CD4-positive, alpha-beta memory T cell (primary cell): ENCODE results near the gene FOXA3. TPM values are rescaled to one million over a fixed set of nuclear protein-coding genes. Genes with fewer than 3 reads are reported as not detected.
"Not testable (repeated sequence)": the region's sequence is repeated elsewhere in the genome, so short reads cannot be mapped to it uniquely, and the experiment has no call there.

ENCODE experiments used
- CTCF ChIA-PET: fragments of 350-600 bp; sonication (Branson Sonifier 250); formaldehyde crosslinking; loops from one replicate; lab custom pipeline; 2021; ENCODE audit warnings: inconsistent platforms; ENCODE audit not compliant: partially characterized antibody; lab: Charles Lee
- POLR2A ChIA-PET: fragments of 350-600 bp; sonication (Branson Sonifier 250); formaldehyde crosslinking; loops from one replicate; lab custom pipeline; 2021; ENCODE audit not compliant: partially characterized antibody; lab: Charles Lee
- DNase-seq, 5 donors: peaks; one replicate each; pipeline versions ENCODE4 v3.0.0 to v3.0.0-alpha.2; 2020 to 2022; ENCODE audit warnings: mixed read lengths in 1 of 5
- H3K27ac ChIP-seq: one replicate; pipeline ENCODE4 v1.7.0; 2013; ENCODE audit warnings: low read depth, low read length
- H3K27me3 ChIP-seq: 2 replicates; pipeline ENCODE4 v1.7.0; 2013; ENCODE audit warnings: mild to moderate bottlenecking, low read length, moderate library complexity; ENCODE audit not compliant: insufficient read depth
- H3K36me3 ChIP-seq: 2 replicates; pipeline ENCODE4 v1.7.0; 2013; ENCODE audit warnings: mild to moderate bottlenecking, low read length, moderate library complexity; ENCODE audit not compliant: insufficient read depth
- H3K4me1 ChIP-seq: 2 replicates; pipeline ENCODE4 v1.7.0; 2013; ENCODE audit warnings: mild to moderate bottlenecking, low read length, moderate library complexity; ENCODE audit not compliant: insufficient read depth
- H3K4me3 ChIP-seq, 2 donors: one replicate each; pipeline ENCODE4 v1.7.0; 2013; ENCODE audit warnings: low read length in 2 of 2, mild to moderate bottlenecking in 1 of 2
- H3K9me3 ChIP-seq, 2 donors: one replicate each; pipeline ENCODE4 v1.7.0; 2013; ENCODE audit warnings: low read length in 2 of 2, control low read depth in 1 of 2; ENCODE audit not compliant: control insufficient read depth in 1 of 2
- H3K27ac Mint-ChIP-seq, 7 donors: one replicate each; pipeline ENCODE4 v1.8.0; 2020 to 2021; ENCODE audit warnings: mixed read lengths in 7 of 7, mild to moderate bottlenecking in 6 of 7, inconsistent platforms in 3 of 7, moderate library complexity in 3 of 7
- H3K27me3 Mint-ChIP-seq, 2 donors: one replicate each; pipeline ENCODE4 v1.8.0; 2020 to 2021; ENCODE audit warnings: mixed read lengths in 2 of 2
- H3K36me3 Mint-ChIP-seq, 2 donors: one replicate each; pipeline ENCODE4 v1.8.0; 2020 to 2021; ENCODE audit warnings: mixed read lengths in 2 of 2, inconsistent platforms in 1 of 2, mild to moderate bottlenecking in 1 of 2
- H3K4me1 Mint-ChIP-seq, 4 donors: one replicate each; pipeline ENCODE4 v1.8.0; 2020 to 2021; ENCODE audit warnings: mixed read lengths in 4 of 4, mild to moderate bottlenecking in 1 of 4
- H3K4me3 Mint-ChIP-seq, 8 donors: one replicate each; pipeline ENCODE4 v1.8.0; 2020 to 2021; ENCODE audit warnings: mixed read lengths in 8 of 8, mild to moderate bottlenecking in 7 of 8, moderate library complexity in 6 of 8, inconsistent platforms in 3 of 8
- H3K9me3 Mint-ChIP-seq, 8 donors: one replicate each; pipeline ENCODE4 v1.8.0; 2020 to 2021; ENCODE audit warnings: mixed read lengths in 8 of 8, mild to moderate bottlenecking in 5 of 8, inconsistent platforms in 3 of 8, moderate library complexity in 1 of 8
- intact Hi-C: fragments of 100-400 bp; cut with micrococcal nuclease; formaldehyde crosslinking; loops from one replicate; pipeline ENCODE4 v1.15.1; 2023
- polyA plus RNA-seq, 2 donors: library from polyadenylated mRNA; unstranded; fragments of 300-500 nt; fragmentation: Illumina TruSeq; gene quantifications; one replicate each; pipeline ENCODE4 v1.2.3, GENCODE V29; 2021
- total RNA-seq, 2 experiments: library from RNA; stranded (reverse); gene quantifications; one replicate each; pipeline ENCODE4 v1.2.3, GENCODE V29; 2021

FOXA3 gene
- total and polyA plus RNA-seq, 4 experiments from 2014 or later: not detected

DNA sequence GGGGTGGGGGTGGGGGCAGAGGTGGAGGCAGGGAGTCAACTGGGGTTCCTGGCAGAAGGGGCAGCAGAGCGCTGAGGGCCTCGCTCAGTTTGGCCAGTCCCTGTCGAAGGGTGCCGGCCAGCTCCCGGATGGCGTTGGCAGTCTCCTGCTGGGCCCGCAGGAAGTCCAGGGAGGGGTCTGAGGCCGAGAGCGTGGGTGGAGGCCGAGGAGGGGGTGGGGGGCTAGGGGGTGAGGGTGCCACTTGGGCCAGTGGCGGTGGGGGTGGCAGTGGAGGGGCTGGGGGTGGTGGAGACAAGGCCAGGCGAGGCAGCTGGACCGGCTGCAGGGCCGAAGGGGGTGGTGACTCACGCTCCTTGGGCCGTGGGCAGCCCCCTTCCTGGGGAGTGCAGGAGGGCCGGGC lies 26.8 kb downstream of the FOXA3 start:
- Mint-ChIP-seq H3K27ac (no peak overlapping the region), H3K36me3 (peaks cover 8 to 23% of the 10 kb centered on the region in 2 donors), H3K4me3 (no peak overlapping the region), H3K4me1 (peaks cover 5 to 19% (median 10%) of the 10 kb centered on the region in 4 donors), H3K9me3 (no peaks in the 10 kb centered on the region), H3K27me3 (no peaks in the 10 kb centered on the region)
- peaks cover 7% of the 10 kb centered on the region for H3K4me1 ChIP-seq
- no peaks in the 10 kb centered on the region for H3K9me3 ChIP-seq
- CTCF ChIA-PET: no interaction called here
- intact Hi-C loops: no loop called here
- H3K36me3 ChIP-seq: no peaks in the 10 kb centered on the region
- DNase-seq: no peak
- H3K27me3 ChIP-seq: no peaks in the 10 kb centered on the region
- POLR2A ChIA-PET: interaction anchor here (1.8 kb wide), 1 partner anchor 12 kb away, joined by 8 read pairs; the partner anchor contains the start of gene MYPOP
- H3K4me3 ChIP-seq: no peak overlapping the region
- H3K27ac ChIP-seq: no peak overlapping the region

DNA sequence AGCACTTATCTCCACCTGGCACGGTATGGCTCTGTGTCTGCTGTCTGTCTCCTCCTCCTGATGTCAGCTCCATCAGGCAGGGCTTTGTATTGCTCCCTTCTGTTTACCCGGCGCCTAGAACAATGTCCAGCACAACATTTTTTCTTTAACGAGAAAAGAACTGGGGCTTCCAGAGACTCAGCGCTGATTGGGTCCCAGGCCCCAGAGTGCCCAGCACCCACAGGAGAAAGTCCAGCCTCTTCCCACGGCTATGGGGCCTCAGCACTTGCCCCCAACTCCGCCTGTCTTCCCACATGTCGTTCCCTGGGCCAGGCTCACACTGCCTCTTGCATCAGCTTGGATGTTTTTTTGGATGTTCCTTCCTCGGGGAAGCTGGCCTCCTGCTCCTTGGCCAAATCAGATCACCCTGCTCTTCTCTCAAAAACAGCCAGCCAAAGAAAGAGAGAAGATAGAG lies 31.4 kb downstream of the FOXA3 start:
- Histone ChIP-seq H3K36me3 (peaks cover 8% of the 10 kb centered on the region), H3K4me3 (no peak overlapping the region), H3K9me3 (no peaks in the 10 kb centered on the region), H3K27ac (no peak overlapping the region), H3K27me3 (no peaks in the 10 kb centered on the region), H3K4me1 (peaks cover 2% of the 10 kb centered on the region)
- peaks cover 17 to 27% of the 10 kb centered on the region in 2 donors for H3K36me3 Mint-ChIP-seq
- H3K9me3 Mint-ChIP-seq: no peaks in the 10 kb centered on the region
- H3K4me1 Mint-ChIP-seq: peaks cover 4 to 13% (median 8%) of the 10 kb centered on the region in 4 donors
- H3K27me3 Mint-ChIP-seq: no peaks in the 10 kb centered on the region
- intact Hi-C loops: no loop called here
- ChIA-PET POLR2A (interaction anchor here (1.7 kb wide), 1 partner anchor 10 kb away, joined by 3 read pairs; the partner anchor contains the start of gene IRF2BP1), CTCF (interaction anchor here (1.6 kb wide), 1 partner anchor 13 kb away, joined by 4 read pairs; no protein-coding TSS in a partner anchor)
- no peak overlapping the region for H3K4me3 Mint-ChIP-seq
- H3K27ac Mint-ChIP-seq: peak overlapping the region in 2 of 7 donors; percentile 64 to 79
- no peak for DNase-seq

DNA sequence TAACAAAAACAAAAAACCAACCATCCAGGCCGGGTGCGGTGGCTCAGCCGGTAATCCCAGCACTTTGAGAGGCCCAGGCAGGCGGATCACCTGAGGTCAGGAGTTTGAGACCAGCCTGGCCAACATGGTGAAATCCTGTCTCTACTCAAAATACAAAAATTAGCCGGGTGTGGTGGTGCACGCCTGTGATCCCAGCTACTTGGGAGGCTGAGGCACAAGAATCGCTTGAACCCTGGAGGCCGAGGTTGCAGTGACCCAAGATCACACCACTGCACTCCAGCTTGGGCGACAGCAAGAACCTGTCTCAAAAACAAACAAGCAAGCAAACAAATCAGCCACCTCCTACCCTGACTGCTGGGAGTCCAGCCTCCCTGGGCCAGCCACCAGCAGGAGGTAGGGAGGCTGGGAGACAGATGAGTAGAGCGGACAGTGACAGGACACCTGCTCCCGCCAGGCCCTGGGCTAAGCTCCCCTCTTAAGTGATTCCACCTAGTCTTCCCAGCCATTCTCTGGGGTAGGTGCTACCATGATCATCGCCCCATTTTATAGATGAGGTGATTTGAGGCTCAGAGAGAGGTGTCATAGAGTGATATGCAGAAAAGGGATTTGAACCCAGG lies 32.0 kb downstream of the FOXA3 start:
- H3K9me3 ChIP-seq, H3K4me3 Mint-ChIP-seq, H3K36me3 ChIP-seq, intact Hi-C loops, H3K27me3 Mint-ChIP-seq, H3K9me3 Mint-ChIP-seq, H3K27ac ChIP-seq, H3K27ac Mint-ChIP-seq, H3K27me3 ChIP-seq, H3K4me1 ChIP-seq, H3K4me3 ChIP-seq: not testable (repeated sequence)
- CTCF ChIA-PET: interaction anchor here (1.6 kb wide), 1 partner anchor 14 kb away, joined by 4 read pairs; no protein-coding TSS in a partner anchor
- POLR2A ChIA-PET: interaction anchor here (1.7 kb wide), 1 partner anchor 10 kb away, joined by 3 read pairs; the partner anchor contains the start of gene IRF2BP1
- peak in 1 of 5 donors; percentile 7 for DNase-seq
- H3K36me3 Mint-ChIP-seq: peaks cover 21 to 31% of the 10 kb centered on the region in 2 donors
- peaks cover 9 to 19% (median 12%) of the 10 kb centered on the region in 4 donors for H3K4me1 Mint-ChIP-seq

DNA sequence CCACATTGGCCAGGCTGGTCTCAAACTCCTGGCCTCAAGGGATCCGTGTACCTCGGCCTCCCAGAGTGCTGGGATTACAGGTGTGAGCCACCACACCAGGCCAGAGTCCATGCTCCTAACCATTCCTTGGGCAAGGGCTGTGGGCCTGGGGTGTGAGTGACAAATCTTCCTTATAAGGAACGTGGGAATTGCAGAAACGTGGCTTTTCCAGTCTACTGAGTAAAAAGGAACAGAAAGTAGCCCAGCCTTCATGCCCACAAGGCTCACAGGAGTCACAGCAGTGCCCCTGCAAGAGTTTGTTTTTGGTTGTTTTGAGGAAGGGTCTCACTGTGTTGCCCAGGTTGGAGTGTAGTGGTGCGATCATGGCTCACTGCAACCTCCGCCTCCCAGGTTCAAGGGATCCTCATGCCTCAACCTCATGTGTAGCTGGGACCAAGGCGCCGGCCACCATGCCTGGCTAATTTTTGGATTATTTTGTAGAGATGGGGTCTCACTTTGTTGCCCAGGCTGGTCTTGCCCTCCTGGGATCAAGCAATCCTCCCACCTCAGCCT lies 33.2 kb downstream of the FOXA3 start:
- intact Hi-C loops: no loop called here
- H3K4me3 ChIP-seq: no peak overlapping the region
- no peak for DNase-seq
- ChIA-PET POLR2A (interaction anchor here (0.6 kb wide), 1 partner anchor 79 kb away, joined by 3 read pairs; no protein-coding TSS in a partner anchor), CTCF (no interaction called here)
- Mint-ChIP-seq H3K4me1 (peaks cover 9 to 20% (median 16%) of the 10 kb centered on the region in 4 donors), H3K27ac (no peak overlapping the region), H3K27me3 (no peaks in the 10 kb centered on the region), H3K4me3 (no peak overlapping the region), H3K9me3 (peaks cover 0 to 2% (median 0%) of the 10 kb centered on the region in 8 donors), H3K36me3 (peaks cover 21 to 34% of the 10 kb centered on the region in 2 donors)
- H3K36me3 ChIP-seq: peaks cover 8% of the 10 kb centered on the region
- no peak overlapping the region for H3K27ac ChIP-seq
- H3K27me3 ChIP-seq: no peaks in the 10 kb centered on the region
- H3K4me1 ChIP-seq: peaks cover 12% of the 10 kb centered on the region
- H3K9me3 ChIP-seq: no peaks in the 10 kb centered on the region

DNA sequence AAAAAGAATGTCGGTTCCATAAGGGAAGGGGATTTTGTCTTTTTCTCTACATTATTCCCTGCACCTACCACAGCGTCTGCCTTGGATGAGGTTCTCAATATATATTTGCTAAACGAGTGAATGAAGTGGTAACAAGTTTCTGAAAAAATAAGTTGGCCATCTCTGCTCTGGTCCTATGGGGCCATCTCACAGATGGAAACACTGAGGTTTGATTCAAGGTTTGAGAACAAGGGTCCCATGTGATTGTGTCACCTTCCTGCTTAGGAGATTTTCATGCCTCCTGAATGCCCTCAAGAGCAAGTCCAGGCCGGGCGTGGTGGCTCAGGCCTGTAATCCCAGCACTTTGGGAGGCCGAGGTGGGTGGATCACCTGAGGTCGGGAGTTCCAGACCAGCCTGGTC lies 35.1 kb downstream of the FOXA3 start:
- H3K4me3 Mint-ChIP-seq: peak overlapping the region in 1 of 8 donors; percentile 15
- CTCF ChIA-PET: no interaction called here

DNA sequence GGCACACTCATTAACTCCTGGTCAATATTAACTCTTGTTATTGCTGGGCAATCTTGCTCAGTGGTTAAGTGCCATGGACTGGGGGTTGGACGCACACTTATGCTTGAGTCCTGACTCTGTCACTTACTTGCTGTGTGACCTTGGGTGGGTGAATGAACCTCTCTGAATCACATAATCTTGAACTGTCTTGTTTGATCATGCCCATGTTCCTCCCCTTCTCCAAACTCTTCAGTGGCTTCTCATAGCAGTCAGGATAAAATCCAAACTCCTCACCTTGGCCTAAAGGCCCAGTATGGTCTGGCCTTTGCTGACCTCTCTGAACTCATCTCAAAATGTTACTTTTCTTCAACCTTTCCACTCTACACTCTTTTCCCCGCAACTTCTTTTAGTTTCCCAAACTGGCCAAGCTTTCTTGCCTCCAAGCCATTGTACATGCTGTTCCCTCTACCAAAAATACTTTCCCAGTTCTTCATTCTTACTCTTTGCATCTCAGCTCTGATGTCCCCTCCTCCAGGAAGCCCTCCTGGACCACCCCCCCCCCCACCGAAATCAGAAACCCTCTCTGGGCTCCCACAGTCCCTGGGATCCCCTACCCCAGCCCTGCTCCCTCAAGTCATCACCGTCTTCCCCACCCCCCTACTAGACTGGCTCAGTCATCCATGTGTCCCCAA lies 35.9 kb downstream of the FOXA3 start:
- Mint-ChIP-seq H3K9me3 (peaks cover 0 to 4% (median 0%) of the 10 kb centered on the region in 8 donors), H3K4me3 (peak overlapping the region in 4 of 8 donors; percentile 10 to 45 (median 36)), H3K27me3 (no peaks in the 10 kb centered on the region), H3K36me3 (peaks cover 18 to 33% of the 10 kb centered on the region in 2 donors), H3K4me1 (peaks cover 11 to 32% (median 15%) of the 10 kb centered on the region in 4 donors), H3K27ac (peak overlapping the region in 2 of 7 donors; percentile 27 to 72)
- no peak overlapping the region for H3K27ac ChIP-seq
- ChIA-PET CTCF (no interaction called here), POLR2A (interaction anchor here (0.8 to 4.7 kb wide), 2 partner anchors 14 to 37 kb away, joined by 3 to 83 read pairs; partner anchors contain the start of genes IRF2BP1 and SYMPK)
- H3K4me1 ChIP-seq: peaks cover 19% of the 10 kb centered on the region
- intact Hi-C loops: loop anchor here (5.0 kb wide), 1 partner anchor 117 kb away; no protein-coding TSS in a partner anchor
- H3K27me3 ChIP-seq: no peaks in the 10 kb centered on the region
- H3K4me3 ChIP-seq: no peak overlapping the region
- no peak for DNase-seq
- no peaks in the 10 kb centered on the region for H3K9me3 ChIP-seq
- H3K36me3 ChIP-seq: peaks cover 8% of the 10 kb centered on the region

More for the DNA sequence above, 35.1 kb downstream of the FOXA3 start:
- Histone ChIP-seq H3K4me3 (no peak overlapping the region), H3K36me3 (peaks cover 8% of the 10 kb centered on the region), H3K9me3 (no peaks in the 10 kb centered on the region), H3K27me3 (no peaks in the 10 kb centered on the region), H3K4me1 (peaks cover 19% of the 10 kb centered on the region), H3K27ac (no peak overlapping the region)
- Mint-ChIP-seq H3K36me3 (peaks cover 21 to 37% of the 10 kb centered on the region in 2 donors), H3K27me3 (no peaks in the 10 kb centered on the region), H3K4me1 (peaks cover 11 to 32% (median 16%) of the 10 kb centered on the region in 4 donors), H3K9me3 (peaks cover 0 to 4% (median 0%) of the 10 kb centered on the region in 8 donors), H3K27ac (no peak overlapping the region)
- intact Hi-C loops: no loop called here
- POLR2A ChIA-PET: no interaction called here
- no peak for DNase-seq
